Measurements from ENCODE around the gene SULT1C2. TPM values are rescaled to one million over a fixed set of nuclear protein-coding genes. Genes with fewer than 3 reads are reported as not detected.
"Not testable (repeated sequence)": the region's sequence is repeated elsewhere in the genome, so short reads cannot be mapped to it uniquely, and the experiment has no call there.

The SULT1C2 gene
- total RNA-seq, 1 donor from 2014 or later: not detected

- DNase-seq (ENCODE audit: low spot score): no peak
- intact Hi-C loops (cut with micrococcal nuclease): no loop called here
- Mint-ChIP-seq H3K36me3 (ENCODE audit: low read depth) (no peaks in the 10 kb centered on the region), H3K4me3 (ENCODE audit: low read depth) (no peak overlapping the region), H3K27me3 (ENCODE audit: low read depth) (peaks cover 15% of the 10 kb centered on the region), H3K9me3 (no peaks in the 10 kb centered on the region), H3K4me1 (ENCODE audit: low read depth) (no peaks in the 10 kb centered on the region), H3K27ac (no peak overlapping the region)
Observed at GRCh38 chr2:108345951-108346350, 57.3 kb downstream of the SULT1C2 start.

GRCh38 chr2:108346827-108347226 is 58.1 kb downstream of the SULT1C2 start:
- no peak overlapping the region for H3K4me3 Mint-ChIP-seq (ENCODE audit: low read depth)
- peaks cover 10% of the 10 kb centered on the region for H3K27me3 Mint-ChIP-seq (ENCODE audit: low read depth)
- no peak for DNase-seq (ENCODE audit: low spot score)
- H3K36me3 Mint-ChIP-seq (ENCODE audit: low read depth): no peaks in the 10 kb centered on the region
- intact Hi-C loops (cut with micrococcal nuclease): no loop called here
- no peaks in the 10 kb centered on the region for H3K9me3 Mint-ChIP-seq
- no peak overlapping the region for H3K27ac Mint-ChIP-seq
- no peaks in the 10 kb centered on the region for H3K4me1 Mint-ChIP-seq (ENCODE audit: low read depth)

- Mint-ChIP-seq H3K4me1 (ENCODE audit: low read depth) (no peaks in the 10 kb centered on the region), H3K27ac (no peak overlapping the region), H3K36me3 (ENCODE audit: low read depth) (no peaks in the 10 kb centered on the region), H3K4me3 (ENCODE audit: low read depth) (no peak overlapping the region), H3K27me3 (ENCODE audit: low read depth) (peaks cover 9% of the 10 kb centered on the region), H3K9me3 (no peaks in the 10 kb centered on the region)
- no peak for DNase-seq (ENCODE audit: low spot score)
- intact Hi-C loops (cut with micrococcal nuclease): no loop called here
Observed at GRCh38 chr2:108347786-108348185, 59.1 kb downstream of the SULT1C2 start.

GRCh38 chr2:108348816-108349570 is 60.3 kb downstream of the SULT1C2 start:
- intact Hi-C loops (cut with micrococcal nuclease): no loop called here
- no peak overlapping the region for H3K4me3 Mint-ChIP-seq (ENCODE audit: low read depth)
- H3K27ac Mint-ChIP-seq: no peak overlapping the region
- no peaks in the 10 kb centered on the region for H3K9me3 Mint-ChIP-seq
- no peak for DNase-seq (ENCODE audit: low spot score)
- no peaks in the 10 kb centered on the region for H3K36me3 Mint-ChIP-seq (ENCODE audit: low read depth)
- H3K27me3 Mint-ChIP-seq (ENCODE audit: low read depth): peaks cover 7% of the 10 kb centered on the region
- no peaks in the 10 kb centered on the region for H3K4me1 Mint-ChIP-seq (ENCODE audit: low read depth)

- intact Hi-C loops (cut with micrococcal nuclease): no loop called here
- H3K9me3 Mint-ChIP-seq: no peaks in the 10 kb centered on the region
- H3K36me3 Mint-ChIP-seq (ENCODE audit: low read depth): no peaks in the 10 kb centered on the region
- H3K4me3 Mint-ChIP-seq (ENCODE audit: low read depth): no peak overlapping the region
- H3K27me3 Mint-ChIP-seq (ENCODE audit: low read depth): peaks cover 7% of the 10 kb centered on the region
- DNase-seq (ENCODE audit: low spot score): no peak
- no peak overlapping the region for H3K27ac Mint-ChIP-seq
- H3K4me1 Mint-ChIP-seq (ENCODE audit: low read depth): no peaks in the 10 kb centered on the region
Observed at GRCh38 chr2:108349571-108349928, 60.9 kb downstream of the SULT1C2 start.

- H3K36me3 Mint-ChIP-seq (ENCODE audit: low read depth): no peaks in the 10 kb centered on the region
- intact Hi-C loops (cut with micrococcal nuclease): no loop called here
- no peak overlapping the region for H3K27ac Mint-ChIP-seq
- DNase-seq (ENCODE audit: low spot score): no peak
- no peak overlapping the region for H3K4me3 Mint-ChIP-seq (ENCODE audit: low read depth)
- H3K4me1 Mint-ChIP-seq (ENCODE audit: low read depth): no peaks in the 10 kb centered on the region
- H3K27me3 Mint-ChIP-seq (ENCODE audit: low read depth): peaks cover 10% of the 10 kb centered on the region
- H3K9me3 Mint-ChIP-seq: no peaks in the 10 kb centered on the region
Observed at GRCh38 chr2:108351889-108352288, 63.2 kb downstream of the SULT1C2 start.

- Mint-ChIP-seq H3K9me3 (no peaks in the 10 kb centered on the region), H3K36me3 (ENCODE audit: low read depth) (no peaks in the 10 kb centered on the region), H3K27ac (no peak overlapping the region), H3K27me3 (ENCODE audit: low read depth) (peaks cover 12% of the 10 kb centered on the region), H3K4me3 (ENCODE audit: low read depth) (no peak overlapping the region), H3K4me1 (ENCODE audit: low read depth) (peaks cover under 1% of the 10 kb centered on the region)
- no peak for DNase-seq (ENCODE audit: low spot score)
- intact Hi-C loops (cut with micrococcal nuclease): no loop called here
Observed at GRCh38 chr2:108354136-108354535, 65.4 kb downstream of the SULT1C2 start.

GRCh38 chr2:108355906-108356734 is 67.4 kb downstream of the SULT1C2 start:
- intact Hi-C loops (cut with micrococcal nuclease): no loop called here
- no peak overlapping the region for H3K27ac Mint-ChIP-seq

GRCh38 chr2:108359336-108359735 is 70.6 kb downstream of the SULT1C2 start:
- peaks cover 13% of the 10 kb centered on the region for H3K27me3 Mint-ChIP-seq (ENCODE audit: low read depth)
- H3K9me3 Mint-ChIP-seq; H3K27ac Mint-ChIP-seq; intact Hi-C loops (cut with micrococcal nuclease); H3K4me1 Mint-ChIP-seq (ENCODE audit: low read depth); DNase-seq (ENCODE audit: low spot score); H3K36me3 Mint-ChIP-seq (ENCODE audit: low read depth); H3K4me3 Mint-ChIP-seq (ENCODE audit: low read depth): not testable (repeated sequence)

More at GRCh38 chr2:108355906-108356734, 67.4 kb downstream of the SULT1C2 start:
- Mint-ChIP-seq H3K9me3 (no peaks in the 10 kb centered on the region), H3K4me1 (ENCODE audit: low read depth) (peaks cover 4% of the 10 kb centered on the region), H3K27me3 (ENCODE audit: low read depth) (peaks cover 12% of the 10 kb centered on the region), H3K4me3 (ENCODE audit: low read depth) (no peak overlapping the region), H3K36me3 (ENCODE audit: low read depth) (no peaks in the 10 kb centered on the region)
- DNase-seq (ENCODE audit: low spot score): no peak

Other genes starting within 250 kb of the SULT1C2 start
- gene SULT1C3, start 48.9 kb upstream of the SULT1C2 start, total RNA-seq: not detected in 2 replicates
- gene SULT1C4, start 89.1 kb downstream of the SULT1C2 start, total RNA-seq: not detected in 2 replicates
- gene GCC2, start 160.3 kb downstream of the SULT1C2 start, total RNA-seq: 38.8 and 42.7 TPM in 2 replicates
- gene LIMS1, start 245.6 kb downstream of the SULT1C2 start, total RNA-seq: 48.4 and 49.1 TPM in 2 replicates

Measured in activated T-helper 2 cell treated with anti-CD3 and anti-CD28 coated beads, Interferon-gamma antibody, Interleukin-2, Interleukin-4, amounts not matched to agents 10 μg/mL and 5 μg/mL and 100 μg/mL, durations not matched to agents 14 hours and 24 hours and 36 hours (primary cell).